HepG2 (cell line): ENCODE data around the gene MLX. TPM values are rescaled to one million over a fixed set of nuclear protein-coding genes. Genes with fewer than 3 reads are reported as not detected.

ENCODE experiments used
- ATF7-NPFF ChIP-seq: sonication (generic); formaldehyde crosslinking; IDR thresholded peaks from 2 replicates; pipeline ENCODE4 v1.8.1; 2023; ENCODE audit warnings: mild to moderate bottlenecking, low read depth, missing genetic modification reagents, moderate library complexity
- BRCA1 ChIP-seq: sonication (generic); formaldehyde crosslinking; IDR thresholded peaks from 2 replicates; pipeline ENCODE4 v1.4.0; 2020; ENCODE audit warnings: missing genetic modification reagents
- CEBPB ChIP-seq: IDR thresholded peaks from 2 replicates; pipeline ENCODE4 v1.6.1; 2011; ENCODE audit warnings: low read depth, low read length, improper control_type of control experiment, borderline replicate concordance
- GTF3A ChIP-seq: sonication (generic); formaldehyde crosslinking; conservative IDR thresholded peaks from 2 replicates; pipeline ENCODE4 v1.4.0; 2020; ENCODE audit warnings: mild to moderate bottlenecking, missing genetic modification reagents
- MEIS2 ChIP-seq: sonication (generic); formaldehyde crosslinking; IDR thresholded peaks from 2 replicates; pipeline ENCODE4 v1.9.0; 2021; ENCODE audit warnings: mild to moderate bottlenecking, missing genetic modification reagents
- NR2F6 ChIP-seq, 2 experiments: IDR thresholded peaks; 2 replicates each; pipeline ENCODE4 v1.6.1; 2016; ENCODE audit warnings: antibody characterized with exemption in 1 of 2, mild to moderate bottlenecking in 1 of 2
- PRMT3 ChIP-seq: sonication (generic); formaldehyde crosslinking; IDR thresholded peaks from 2 replicates; pipeline ENCODE4 v1.8.1; 2022; ENCODE audit warnings: low read depth, mild to moderate bottlenecking, moderate library complexity, missing genetic modification reagents, borderline replicate concordance
- SAFB2 ChIP-seq: sonication (generic); formaldehyde crosslinking; IDR thresholded peaks from 2 replicates; pipeline ENCODE4 v1.5.1; 2020; ENCODE audit warnings: missing genetic modification reagents, low read depth, mild to moderate bottlenecking, borderline replicate concordance
- YY1 ChIP-seq: IDR thresholded peaks from 2 replicates; pipeline ENCODE4 v1.6.1; 2011; ENCODE audit warnings: low read length, low read depth, moderate library complexity, mild to moderate bottlenecking; ENCODE audit not compliant: insufficient read depth, insufficient replicate concordance
- ZKSCAN5 ChIP-seq: sonication (generic); formaldehyde crosslinking; IDR thresholded peaks from 2 replicates; pipeline ENCODE4 v1.5.1; 2020; ENCODE audit warnings: mild to moderate bottlenecking, missing genetic modification reagents
- ZMAT3 ChIP-seq: sonication (generic); formaldehyde crosslinking; conservative IDR thresholded peaks from 2 replicates; pipeline ENCODE4 v1.7.0; 2021; ENCODE audit warnings: missing genetic modification reagents
- ZNF337 ChIP-seq: sonication (generic); formaldehyde crosslinking; IDR thresholded peaks from 2 replicates; pipeline ENCODE4 v1.5.1; 2020; ENCODE audit warnings: missing genetic modification reagents, low read depth, mild to moderate bottlenecking, borderline replicate concordance
- ZNF343 ChIP-seq: sonication (generic); formaldehyde crosslinking; IDR thresholded peaks from 2 replicates; pipeline ENCODE4 v1.4.0; 2020; ENCODE audit warnings: mild to moderate bottlenecking, missing genetic modification reagents
- ZNF468 ChIP-seq: sonication (generic); formaldehyde crosslinking; IDR thresholded peaks from 2 replicates; pipeline ENCODE4 v1.8.0; 2022; ENCODE audit warnings: mild to moderate bottlenecking, moderate library complexity, missing genetic modification reagents
- ZNF672 ChIP-seq: sonication (generic); formaldehyde crosslinking; IDR thresholded peaks from 2 replicates; pipeline ENCODE4 v1.8.1; 2022; ENCODE audit warnings: missing genetic modification reagents
- ZNF841 ChIP-seq: sonication (generic); formaldehyde crosslinking; IDR thresholded peaks from 2 replicates; pipeline ENCODE4 v1.8.1; 2023; ENCODE audit warnings: missing genetic modification reagents, borderline replicate concordance
- polyA plus RNA-seq, 8 experiments: library from polyadenylated mRNA; depleted of rRNA in 3 of 8; stranded (reverse) in 7 of 8; unstranded in 1 of 8; fragments of >200 nt; fragmentation: Illumina TruSeq in 4 of 8; extraction: Trizol in 4 of 8; gene quantifications; 2 replicates each; pipeline versions ENCODE4 v1.2.1 to v1.2.3, GENCODE V29; 2011 to 2016; ENCODE audit warnings: low read depth in 4 of 8, missing spikeins in 1 of 8, mixed read lengths in 1 of 8; ENCODE audit not compliant: insufficient read depth in 1 of 8
- total RNA-seq, 5 experiments: library from RNA; depleted of rRNA; stranded (reverse); fragments of >200 nt; fragmentation: Illumina TruSeq; extraction: Trizol; gene quantifications; 2 replicates each; pipeline ENCODE4 v1.2.3, GENCODE V29; 2016; ENCODE audit warnings: low read depth in 1 of 5
- TF ChIP-seq, protein P1 (sequence below): sonication (generic); formaldehyde crosslinking; IDR thresholded peaks from 2 replicates; pipeline ENCODE4 v1.5.1; 2020; ENCODE audit warnings: mild to moderate bottlenecking, missing genetic modification reagents, moderate library complexity
- TF ChIP-seq, protein P2 (sequence below): IDR thresholded peaks from 2 replicates; pipeline ENCODE4 v1.6.1; 2016; ENCODE audit warnings: missing compliant biosample characterization, missing genetic modification reagents, borderline replicate concordance
- TF ChIP-seq, protein P3 (sequence below): sonication (generic); formaldehyde crosslinking; IDR thresholded peaks from 2 replicates; pipeline ENCODE4 v1.9.0; 2021; ENCODE audit warnings: missing genetic modification reagents, mild to moderate bottlenecking, borderline replicate concordance
- TF ChIP-seq, protein P4 (sequence below): sonication (generic); formaldehyde crosslinking; IDR thresholded peaks from 2 replicates; pipeline ENCODE4 v1.4.0; 2020; ENCODE audit warnings: missing genetic modification reagents
- TF ChIP-seq, protein P5 (sequence below): sonication (generic); formaldehyde crosslinking; IDR thresholded peaks from 2 replicates; pipeline ENCODE4 v1.4.0; 2020; ENCODE audit warnings: missing genetic modification reagents

The MLX gene
- total and polyA plus RNA-seq, 2 of the 13 experiments (the other 11 are each of a cell fraction or from before 2014, with no cell fraction given) = 38.9 to 74.4 TPM

DNA sequence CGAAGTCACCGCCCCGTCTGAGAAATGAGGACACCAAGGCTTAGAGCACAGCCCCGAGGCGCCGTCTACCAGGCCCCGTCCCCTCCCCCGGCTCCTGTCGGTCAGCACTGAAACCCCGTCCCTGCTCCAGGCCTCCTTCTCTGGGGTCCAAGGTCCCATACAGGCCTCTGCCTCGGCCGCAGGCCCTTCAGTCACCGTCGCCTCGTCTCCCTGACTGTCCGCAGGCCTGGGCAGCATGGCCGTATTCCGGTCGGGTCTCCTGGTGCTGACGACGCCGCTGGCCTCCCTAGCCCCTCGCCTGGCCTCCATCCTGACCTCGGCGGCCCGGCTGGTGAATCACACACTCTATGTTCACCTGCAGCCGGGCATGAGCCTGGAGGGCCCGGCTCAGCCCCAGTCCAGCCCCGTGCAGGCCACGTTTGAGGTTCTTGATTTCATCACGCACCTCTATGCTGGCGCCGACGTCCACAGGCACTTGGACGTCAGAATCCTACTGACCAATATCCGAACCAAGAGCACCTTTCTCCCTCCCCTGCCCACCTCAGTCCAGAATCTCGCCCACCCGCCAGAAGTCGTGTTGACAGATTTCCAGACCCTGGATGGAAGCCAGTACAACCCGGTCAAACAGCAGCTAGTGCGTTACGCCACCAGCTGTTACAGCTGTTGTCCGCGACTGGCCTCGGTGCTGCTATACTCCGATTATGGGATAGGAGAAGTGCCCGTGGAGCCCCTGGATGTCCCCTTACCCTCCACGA is 4.3 kb upstream of the MLX start (continued):
- TF ChIP-seq, protein P1, sequence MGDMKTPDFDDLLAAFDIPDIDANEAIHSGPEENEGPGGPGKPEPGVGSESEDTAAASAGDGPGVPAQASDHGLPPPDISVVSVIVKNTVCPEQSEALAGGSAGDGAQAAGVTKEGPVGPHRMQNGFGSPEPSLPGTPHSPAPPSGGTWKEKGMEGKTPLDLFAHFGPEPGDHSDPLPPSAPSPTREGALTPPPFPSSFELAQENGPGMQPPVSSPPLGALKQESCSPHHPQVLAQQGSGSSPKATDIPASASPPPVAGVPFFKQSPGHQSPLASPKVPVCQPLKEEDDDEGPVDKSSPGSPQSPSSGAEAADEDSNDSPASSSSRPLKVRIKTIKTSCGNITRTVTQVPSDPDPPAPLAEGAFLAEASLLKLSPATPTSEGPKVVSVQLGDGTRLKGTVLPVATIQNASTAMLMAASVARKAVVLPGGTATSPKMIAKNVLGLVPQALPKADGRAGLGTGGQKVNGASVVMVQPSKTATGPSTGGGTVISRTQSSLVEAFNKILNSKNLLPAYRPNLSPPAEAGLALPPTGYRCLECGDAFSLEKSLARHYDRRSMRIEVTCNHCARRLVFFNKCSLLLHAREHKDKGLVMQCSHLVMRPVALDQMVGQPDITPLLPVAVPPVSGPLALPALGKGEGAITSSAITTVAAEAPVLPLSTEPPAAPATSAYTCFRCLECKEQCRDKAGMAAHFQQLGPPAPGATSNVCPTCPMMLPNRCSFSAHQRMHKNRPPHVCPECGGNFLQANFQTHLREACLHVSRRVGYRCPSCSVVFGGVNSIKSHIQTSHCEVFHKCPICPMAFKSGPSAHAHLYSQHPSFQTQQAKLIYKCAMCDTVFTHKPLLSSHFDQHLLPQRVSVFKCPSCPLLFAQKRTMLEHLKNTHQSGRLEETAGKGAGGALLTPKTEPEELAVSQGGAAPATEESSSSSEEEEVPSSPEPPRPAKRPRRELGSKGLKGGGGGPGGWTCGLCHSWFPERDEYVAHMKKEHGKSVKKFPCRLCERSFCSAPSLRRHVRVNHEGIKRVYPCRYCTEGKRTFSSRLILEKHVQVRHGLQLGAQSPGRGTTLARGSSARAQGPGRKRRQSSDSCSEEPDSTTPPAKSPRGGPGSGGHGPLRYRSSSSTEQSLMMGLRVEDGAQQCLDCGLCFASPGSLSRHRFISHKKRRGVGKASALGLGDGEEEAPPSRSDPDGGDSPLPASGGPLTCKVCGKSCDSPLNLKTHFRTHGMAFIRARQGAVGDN (CRISPR knock-in tag) = peak; percentile 94
- TF ChIP-seq ZNF841 (CRISPR knock-in tag) (no peak), MEIS2 (CRISPR knock-in tag) (peak; percentile 11; the same call in 1 of the 2 replicates), NR2F6 (IDR thresholded peaks at IDR 0.05) (no peak), NR2F6 (CRISPR knock-in tag; IDR thresholded peaks at IDR 0.05) (no peak; the same call in 1 of the 2 replicates), BRCA1 (CRISPR knock-in tag) (peak; percentile 21; the same call in 1 of the 2 replicates), SAFB2 (CRISPR knock-in tag) (peak; percentile 22; the same call in 1 of the 2 replicates), ZMAT3 (peak; percentile 37; the same call in 1 of the 2 replicates), GTF3A (CRISPR knock-in tag) (no peak), ATF7-NPFF (CRISPR knock-in tag) (peak; percentile 68; the same call in 1 of the 2 replicates), ZKSCAN5 (CRISPR knock-in tag) (peak; percentile 59; the same call in 1 of the 2 replicates), PRMT3 (CRISPR knock-in tag) (peak; percentile 57; the same call in 1 of the 2 replicates), ZNF343 (peak; percentile 31; the same call in 1 of the 2 replicates), YY1 (peak; percentile 42), ZNF672 (CRISPR knock-in tag) (no peak), ZNF468 (CRISPR knock-in tag) (peak; percentile 37; the same call in 1 of the 2 replicates), CEBPB (peak; percentile 51; the same call in 1 of the 2 replicates), ZNF337 (no peak)
- TF ChIP-seq, protein P2, sequence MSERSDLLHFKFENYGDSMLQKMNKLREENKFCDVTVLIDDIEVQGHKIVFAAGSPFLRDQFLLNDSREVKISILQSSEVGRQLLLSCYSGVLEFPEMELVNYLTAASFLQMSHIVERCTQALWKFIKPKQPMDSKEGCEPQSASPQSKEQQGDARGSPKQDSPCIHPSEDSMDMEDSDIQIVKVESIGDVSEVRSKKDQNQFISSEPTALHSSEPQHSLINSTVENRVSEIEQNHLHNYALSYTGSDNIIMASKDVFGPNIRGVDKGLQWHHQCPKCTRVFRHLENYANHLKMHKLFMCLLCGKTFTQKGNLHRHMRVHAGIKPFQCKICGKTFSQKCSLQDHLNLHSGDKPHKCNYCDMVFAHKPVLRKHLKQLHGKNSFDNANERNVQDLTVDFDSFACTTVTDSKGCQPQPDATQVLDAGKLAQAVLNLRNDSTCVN (CRISPR knock-in tag) = peak; percentile 69
- TF ChIP-seq, protein P3, sequence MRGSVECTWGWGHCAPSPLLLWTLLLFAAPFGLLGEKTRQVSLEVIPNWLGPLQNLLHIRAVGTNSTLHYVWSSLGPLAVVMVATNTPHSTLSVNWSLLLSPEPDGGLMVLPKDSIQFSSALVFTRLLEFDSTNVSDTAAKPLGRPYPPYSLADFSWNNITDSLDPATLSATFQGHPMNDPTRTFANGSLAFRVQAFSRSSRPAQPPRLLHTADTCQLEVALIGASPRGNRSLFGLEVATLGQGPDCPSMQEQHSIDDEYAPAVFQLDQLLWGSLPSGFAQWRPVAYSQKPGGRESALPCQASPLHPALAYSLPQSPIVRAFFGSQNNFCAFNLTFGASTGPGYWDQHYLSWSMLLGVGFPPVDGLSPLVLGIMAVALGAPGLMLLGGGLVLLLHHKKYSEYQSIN (CRISPR knock-in tag) = 0 out of 2 replicates have a peak, but pooled peaks have one; percentile 74
- TF ChIP-seq, protein P4, sequence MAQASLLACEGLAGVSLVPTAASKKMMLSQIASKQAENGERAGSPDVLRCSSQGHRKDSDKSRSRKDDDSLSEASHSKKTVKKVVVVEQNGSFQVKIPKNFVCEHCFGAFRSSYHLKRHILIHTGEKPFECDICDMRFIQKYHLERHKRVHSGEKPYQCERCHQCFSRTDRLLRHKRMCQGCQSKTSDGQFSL (CRISPR knock-in tag) = no peak
- TF ChIP-seq, protein P5, sequence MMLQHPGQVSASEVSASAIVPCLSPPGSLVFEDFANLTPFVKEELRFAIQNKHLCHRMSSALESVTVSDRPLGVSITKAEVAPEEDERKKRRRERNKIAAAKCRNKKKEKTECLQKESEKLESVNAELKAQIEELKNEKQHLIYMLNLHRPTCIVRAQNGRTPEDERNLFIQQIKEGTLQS (CRISPR knock-in tag) = peak; percentile 46
